Measurements from ENCODE around the gene PIEZO2. TPM values are rescaled to one million over a fixed set of nuclear protein-coding genes. Genes with fewer than 3 reads are reported as not detected.

Gene PIEZO2
- total and polyA plus RNA-seq, 2 donors (not counting 1 experiment from before 2014, with no cell fraction given): not detected

GRCh38 chr18:11050966-11051365 is 98.4 kb downstream of the PIEZO2 start:
- peaks cover 0 to 3% (median 0%) of the 10 kb centered on the region in 3 donors for H3K9me3 ChIP-seq (ENCODE audit: control extremely low read depth in 1 of 3, control insufficient read depth in 2 of 3, insufficient read depth in 1 of 3, low read length in 2 of 3)
- no peak overlapping the region for H2AFZ ChIP-seq (ENCODE audit: insufficient read depth, low read depth, low read length, poor library complexity, severe bottlenecking)
- H4K20me1 ChIP-seq (ENCODE audit: control insufficient read depth, insufficient read depth, low read length, poor library complexity, severe bottlenecking): no peaks in the 10 kb centered on the region
- H3K4me3 ChIP-seq (ENCODE audit: control extremely low read depth in 1 of 5, extremely low read depth in 1 of 5, insufficient read depth in 1 of 5, low read depth in 2 of 5, low read length in 4 of 5): no peak overlapping the region
- H3K9ac ChIP-seq (ENCODE audit: low read length): no peak overlapping the region
- no peaks in the 10 kb centered on the region for H3K9me3 Mint-ChIP-seq (ENCODE audit: insufficient read depth)
- H3K36me3 ChIP-seq (replicated peaks in 1 of 2; ENCODE audit: control extremely low read depth in 1 of 2, control insufficient read depth in 1 of 2, extremely low read depth in 1 of 2, insufficient read depth in 2 of 2, low read length in 1 of 2): no peaks in the 10 kb centered on the region
- no peaks in the 10 kb centered on the region for H3K27me3 ChIP-seq (replicated peaks in 1 of 4; ENCODE audit: control extremely low read depth in 1 of 4, control insufficient read depth in 3 of 4, insufficient read depth in 4 of 4, low read length in 3 of 4)
- H3K27ac ChIP-seq (ENCODE audit: low read length in 2 of 2): no peak overlapping the region
- no peaks in the 10 kb centered on the region for H3K79me2 ChIP-seq (ENCODE audit: control insufficient read depth, insufficient read depth, low read length)
- no peaks in the 10 kb centered on the region for H3K4me1 Mint-ChIP-seq
- DNase-seq: no peak
- TF ChIP-seq CTCF (IDR thresholded peaks at IDR 0.05) (no peak), EZH2 (IDR thresholded peaks at IDR 0.05; ENCODE audit: borderline replicate concordance, insufficient read depth, low read depth, low read length, poor library complexity, severe bottlenecking) (no peak)
- ChIA-PET CTCF (no interaction called here), POLR2A (no interaction called here)
- H3K4me3 Mint-ChIP-seq: no peak overlapping the region
- H3K27me3 Mint-ChIP-seq: no peaks in the 10 kb centered on the region
- no peaks in the 10 kb centered on the region for H3K4me1 ChIP-seq (ENCODE audit: control insufficient read depth in 2 of 2, insufficient read depth in 2 of 2, low read length in 2 of 2)
- no CpG with 5 or more reads among the region's 2 CpGs for WGBS (ENCODE audit: insufficient coverage)
- ATAC-seq (ENCODE audit: low read depth): no peak
- no peak overlapping the region for H3K27ac Mint-ChIP-seq
- no peak overlapping the region for H3K4me2 ChIP-seq (replicated peaks; ENCODE audit: low read depth, low read length, poor library complexity, severe bottlenecking)
- intact Hi-C loops (cut with micrococcal nuclease): no loop called here

GRCh38 chr18:11047817-11048216 is 101.6 kb downstream of the PIEZO2 start:
- Histone ChIP-seq H3K36me3 (replicated peaks in 1 of 2; ENCODE audit: control extremely low read depth in 1 of 2, control insufficient read depth in 1 of 2, extremely low read depth in 1 of 2, insufficient read depth in 2 of 2, low read length in 1 of 2) (no peaks in the 10 kb centered on the region), H3K4me1 (ENCODE audit: control insufficient read depth in 2 of 2, insufficient read depth in 2 of 2, low read length in 2 of 2) (no peaks in the 10 kb centered on the region), H3K79me2 (ENCODE audit: control insufficient read depth, insufficient read depth, low read length) (no peaks in the 10 kb centered on the region), H3K4me3 (ENCODE audit: control extremely low read depth in 1 of 5, extremely low read depth in 1 of 5, insufficient read depth in 1 of 5, low read depth in 2 of 5, low read length in 4 of 5) (no peak overlapping the region), H3K27ac (ENCODE audit: low read length in 2 of 2) (no peak overlapping the region), H4K20me1 (ENCODE audit: control insufficient read depth, insufficient read depth, low read length, poor library complexity, severe bottlenecking) (no peaks in the 10 kb centered on the region), H2AFZ (ENCODE audit: insufficient read depth, low read depth, low read length, poor library complexity, severe bottlenecking) (no peak overlapping the region), H3K27me3 (replicated peaks in 1 of 4; ENCODE audit: control extremely low read depth in 1 of 4, control insufficient read depth in 3 of 4, insufficient read depth in 4 of 4, low read length in 3 of 4) (no peaks in the 10 kb centered on the region), H3K9ac (ENCODE audit: low read length) (no peak overlapping the region), H3K9me3 (ENCODE audit: control extremely low read depth in 1 of 3, control insufficient read depth in 2 of 3, insufficient read depth in 1 of 3, low read length in 2 of 3) (peaks cover 0 to 3% (median 0%) of the 10 kb centered on the region in 3 donors), H3K4me2 (replicated peaks; ENCODE audit: low read depth, low read length, poor library complexity, severe bottlenecking) (no peak overlapping the region)
- TF ChIP-seq EZH2 (IDR thresholded peaks at IDR 0.05; ENCODE audit: borderline replicate concordance, insufficient read depth, low read depth, low read length, poor library complexity, severe bottlenecking): no peak
- TF ChIP-seq CTCF (IDR thresholded peaks at IDR 0.05): no peak
- ATAC-seq (ENCODE audit: low read depth): no peak
- Mint-ChIP-seq H3K4me3 (no peak overlapping the region), H3K27me3 (no peaks in the 10 kb centered on the region), H3K4me1 (no peaks in the 10 kb centered on the region), H3K9me3 (ENCODE audit: insufficient read depth) (no peaks in the 10 kb centered on the region), H3K27ac (no peak overlapping the region)
- 90% methylated on average over 4 of the region's 5 CpGs for WGBS (ENCODE audit: insufficient coverage)
- DNase-seq: no peak
- POLR2A ChIA-PET: no interaction called here
- CTCF ChIA-PET: no interaction called here
- intact Hi-C loops (cut with micrococcal nuclease): no loop called here

Measured in B cell (primary cell).